ENCODE measurements around the gene AICDA.
"Not testable (repeated sequence)": the region's sequence is repeated elsewhere in the genome, so short reads cannot be mapped to it uniquely, and the experiment has no call there.

The AICDA gene

DNA sequence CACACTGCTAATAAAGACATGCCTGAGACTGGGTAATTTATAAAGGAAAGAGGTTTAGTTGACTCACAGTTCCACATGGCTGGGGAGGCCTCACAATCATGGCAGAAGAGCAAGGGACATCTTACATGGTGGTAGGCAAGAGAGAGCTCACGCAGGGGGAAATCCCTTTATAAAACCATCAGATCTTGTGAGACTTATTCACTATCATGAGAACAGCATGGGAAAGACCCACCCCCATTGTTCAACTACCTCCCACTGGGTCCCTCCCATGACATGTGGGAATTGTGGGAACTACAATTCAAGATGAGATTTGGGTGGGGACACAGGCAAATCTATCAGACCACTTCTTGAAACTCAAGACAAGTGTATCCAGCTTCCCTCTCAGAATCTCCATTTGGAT lies 1.2 kb upstream of the AICDA start:
- not testable (repeated sequence) for DNase-seq (ENCODE audit: low read depth, low spot score)

DNA sequence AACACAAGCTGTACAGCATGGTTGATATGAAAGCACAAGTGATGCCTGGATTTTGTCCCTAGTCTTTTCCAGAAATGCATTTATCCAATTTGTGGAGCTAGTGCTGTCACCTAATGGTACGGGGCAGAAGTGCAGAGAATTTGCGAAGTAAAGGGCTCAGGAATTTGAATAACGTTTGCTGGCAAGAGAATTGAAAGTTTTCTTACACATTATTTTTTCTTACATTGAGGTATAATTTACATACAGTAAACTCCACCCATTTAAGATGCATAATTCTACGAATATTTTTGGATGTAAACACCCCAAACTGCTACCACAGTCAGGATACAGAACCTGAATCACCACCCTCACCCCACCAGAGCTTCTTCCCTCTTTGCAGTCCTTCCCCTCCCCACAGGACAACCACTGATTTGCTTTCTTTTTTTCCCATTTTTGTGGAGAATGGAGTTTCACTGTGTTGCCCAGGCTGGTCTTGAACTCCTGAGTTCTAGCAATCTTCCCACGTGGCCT lies 3.5 kb downstream of the AICDA start:
- DNase-seq (ENCODE audit: low read depth, low spot score), result no peak

GRCh38 chr12:8606890-8607289 lies 5.8 kb downstream of the AICDA start:
- no peak for DNase-seq (ENCODE audit: low read depth, low spot score)

DNA sequence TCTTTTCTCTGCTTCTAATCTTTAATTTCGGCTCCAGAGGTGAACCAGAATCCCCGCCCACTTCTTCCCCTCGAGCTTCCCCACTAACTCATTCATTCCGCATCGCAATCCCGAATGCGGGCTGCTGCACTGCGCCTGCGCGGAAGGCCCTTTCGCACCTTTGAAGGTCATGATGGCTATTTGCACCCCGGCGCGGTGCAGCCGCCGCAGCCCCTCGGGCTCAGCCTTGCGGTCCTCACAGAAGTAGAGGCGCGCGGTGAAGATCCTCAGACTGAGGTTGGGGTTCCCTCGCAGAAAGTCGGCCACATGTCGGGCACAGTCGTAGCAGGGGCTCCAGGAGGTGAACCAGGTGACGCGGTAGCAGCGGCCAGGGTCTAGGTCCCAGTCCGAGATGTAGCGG lies 7.6 kb downstream of the AICDA start:
- DNase-seq (ENCODE audit: low read depth, low spot score), result no peak

DNA sequence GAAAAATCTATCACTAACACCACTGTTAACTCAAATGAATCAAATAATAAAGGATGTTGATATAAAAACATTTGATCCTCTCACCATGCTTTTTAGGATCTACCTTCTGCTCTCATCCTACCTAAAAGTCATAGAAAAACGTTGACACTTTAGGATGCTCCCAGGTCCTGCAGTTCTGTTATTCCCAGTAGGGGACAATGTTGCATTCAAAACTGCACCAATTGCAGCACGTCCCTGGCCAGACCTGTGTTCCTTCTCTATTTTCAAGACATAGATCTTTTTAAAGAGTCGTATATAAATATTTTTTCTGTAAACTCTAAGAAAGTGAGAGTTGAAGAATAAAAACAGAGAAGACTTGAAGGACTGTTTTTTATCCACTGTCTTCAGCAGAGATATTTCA lies 8.8 kb downstream of the AICDA start:
- DNase-seq (ENCODE audit: low read depth, low spot score), result no peak

DNA sequence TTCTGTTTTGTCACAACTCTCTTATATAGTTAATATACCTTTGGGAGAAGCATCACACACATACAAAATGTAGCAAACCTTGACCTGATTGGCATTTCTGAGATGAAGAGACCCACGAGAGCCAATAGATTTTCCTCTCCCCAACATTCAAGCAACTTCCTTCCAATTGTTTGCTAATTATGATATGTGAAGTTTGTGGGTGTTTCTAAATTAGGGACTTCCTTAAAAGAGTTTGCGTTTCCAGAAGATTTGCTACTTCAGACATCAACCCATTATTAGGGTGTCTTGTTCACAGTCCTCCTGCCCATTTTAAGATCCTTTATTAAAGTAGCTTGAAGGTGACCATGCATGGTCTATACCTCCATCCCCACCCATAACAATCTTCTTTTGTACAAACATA lies 9.4 kb downstream of the AICDA start:
- no peak for DNase-seq (ENCODE audit: low read depth, low spot score)

DNA sequence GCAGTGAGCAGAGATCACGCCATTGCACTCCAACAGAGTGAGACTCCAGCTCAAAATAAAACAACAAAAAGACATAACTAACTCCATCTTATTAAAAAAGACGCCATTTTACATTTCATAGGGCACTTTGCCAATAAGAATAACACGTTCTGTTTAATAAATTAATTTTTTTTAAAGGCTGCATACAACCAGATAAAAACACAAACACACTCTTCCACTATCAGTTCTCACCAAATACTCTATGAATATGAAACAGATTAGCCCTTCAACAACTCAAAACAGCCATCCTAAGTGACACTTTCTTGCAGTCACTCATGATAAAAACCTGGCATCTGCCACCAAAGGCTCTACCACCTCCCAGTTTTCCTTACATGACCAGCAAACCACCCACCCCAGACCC lies 16.1 kb downstream of the AICDA start:
- no peak for DNase-seq (ENCODE audit: low read depth, low spot score)

DNA sequence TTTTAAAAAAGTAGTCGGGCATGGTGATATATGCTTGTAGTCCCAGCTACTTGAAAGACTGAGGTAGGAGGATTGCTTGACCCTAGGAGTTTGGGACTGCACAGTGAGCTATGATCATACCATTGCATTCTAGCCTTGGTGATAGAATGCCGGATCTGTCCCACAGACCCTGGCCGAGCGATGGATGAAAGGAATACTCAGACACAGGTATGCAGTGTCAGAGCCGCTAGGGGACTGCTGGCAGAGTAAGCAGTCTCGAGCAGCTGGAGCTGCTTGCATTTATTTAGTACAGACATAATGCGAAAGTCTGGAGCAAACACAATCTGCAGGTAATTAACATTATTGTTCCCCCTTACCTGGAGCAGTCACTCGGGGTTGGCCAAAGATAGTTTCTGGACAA lies 18.6 kb downstream of the AICDA start:
- DNase-seq (ENCODE audit: low read depth, low spot score), result no peak

DNA sequence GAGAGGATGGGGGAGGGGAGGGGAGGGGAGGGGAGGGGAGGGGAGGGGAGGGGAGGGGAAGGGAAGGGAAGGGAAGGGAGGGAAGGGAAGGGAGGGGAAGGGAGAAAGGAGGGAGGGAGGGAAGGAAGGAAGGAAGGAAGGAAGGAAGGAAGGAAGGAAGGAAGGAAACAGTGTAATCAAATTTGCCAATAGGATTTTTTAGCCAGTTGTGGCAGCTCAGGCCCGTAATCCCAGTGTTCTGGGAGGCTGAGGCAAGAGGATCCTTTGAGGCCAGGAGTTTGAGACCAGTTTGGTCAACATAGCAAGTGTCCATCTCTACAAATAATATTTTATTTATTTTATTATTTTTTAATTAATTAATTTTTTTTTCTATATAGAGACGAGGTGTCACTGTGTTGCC lies 19.4 kb downstream of the AICDA start:
- DNase-seq (ENCODE audit: low read depth, low spot score), result no peak

- no peak for DNase-seq (ENCODE audit: low read depth, low spot score)
Measured at GRCh38 chr12:8590842-8591545, 21.7 kb downstream of the AICDA start.

DNA sequence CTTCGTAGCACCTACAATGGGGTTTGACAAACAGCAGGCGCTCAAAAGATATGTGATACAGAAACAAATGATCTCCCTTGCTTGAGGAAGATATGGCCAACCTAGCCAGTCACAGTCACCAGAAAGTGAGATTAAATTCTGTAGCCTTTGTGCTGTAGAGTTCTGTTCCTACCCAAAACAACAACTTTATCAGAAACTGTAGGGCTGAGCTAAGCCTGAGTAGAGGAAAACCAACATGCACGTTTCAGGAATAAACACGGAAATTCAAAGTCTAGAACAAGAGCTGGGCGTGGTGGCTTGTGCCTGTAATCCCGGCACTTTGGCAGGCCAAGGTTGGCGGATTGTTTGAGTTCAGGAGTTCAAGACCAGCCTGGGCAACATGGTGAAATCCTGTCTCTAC lies 23.0 kb downstream of the AICDA start:
- no peak for DNase-seq (ENCODE audit: low read depth, low spot score)

GRCh38 chr12:8584478-8584877 lies 28.2 kb downstream of the AICDA start:
- DNase-seq (ENCODE audit: low read depth, low spot score), result not testable (repeated sequence)

DNA sequence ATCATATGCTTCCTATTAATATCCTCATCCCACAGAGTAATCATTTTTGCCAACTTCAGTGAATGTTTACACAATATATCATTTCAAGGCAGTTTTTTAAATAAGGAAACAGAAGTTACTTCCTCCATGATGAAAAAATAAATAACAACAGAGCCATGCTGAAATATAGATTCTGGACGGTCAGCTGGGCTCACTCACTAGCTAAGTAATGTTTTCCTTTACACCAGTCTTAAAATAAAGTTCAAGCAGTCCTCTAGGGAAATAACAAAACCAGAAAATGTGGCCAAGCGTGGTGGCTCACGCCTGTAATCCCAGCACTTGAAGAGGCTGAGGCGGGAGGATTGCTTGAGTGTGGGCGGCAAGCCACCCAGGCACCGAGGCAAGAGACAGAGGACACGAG lies 28.7 kb downstream of the AICDA start:
- no peak for DNase-seq (ENCODE audit: low read depth, low spot score)

DNA sequence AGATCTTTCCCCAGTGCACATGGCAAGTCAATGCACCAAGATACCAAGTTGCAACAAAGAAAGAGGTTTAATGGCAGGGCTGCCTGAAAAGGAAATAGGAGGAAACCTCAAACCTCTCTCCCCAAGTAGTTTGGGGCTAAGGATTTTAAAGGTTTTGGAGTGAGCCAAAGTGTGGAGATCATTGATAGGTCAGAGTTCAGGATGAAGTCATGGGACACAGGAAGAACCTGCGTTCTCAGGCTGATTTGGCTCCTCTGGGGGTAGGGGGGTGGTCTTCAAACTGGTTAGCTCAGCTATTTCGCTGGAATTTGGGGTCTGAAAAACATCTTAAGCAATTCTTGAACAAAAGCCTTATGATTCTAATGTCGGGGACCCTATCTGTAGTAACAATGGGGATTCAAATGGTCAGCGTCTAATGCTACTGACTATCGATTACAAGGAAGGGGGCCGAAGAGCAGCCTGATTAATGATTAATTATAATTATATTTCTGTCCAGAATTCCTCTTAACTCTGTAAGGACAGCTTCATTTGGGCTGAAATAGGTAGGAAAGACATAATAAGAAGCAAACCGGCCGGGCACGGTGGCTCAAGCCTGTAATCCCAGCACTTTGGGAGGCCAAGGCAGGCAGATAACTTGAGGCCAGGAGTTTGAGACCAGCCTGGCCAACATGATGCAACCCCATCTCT lies 31.4 kb downstream of the AICDA start:
- no peak for DNase-seq (ENCODE audit: low read depth, low spot score)

DNA sequence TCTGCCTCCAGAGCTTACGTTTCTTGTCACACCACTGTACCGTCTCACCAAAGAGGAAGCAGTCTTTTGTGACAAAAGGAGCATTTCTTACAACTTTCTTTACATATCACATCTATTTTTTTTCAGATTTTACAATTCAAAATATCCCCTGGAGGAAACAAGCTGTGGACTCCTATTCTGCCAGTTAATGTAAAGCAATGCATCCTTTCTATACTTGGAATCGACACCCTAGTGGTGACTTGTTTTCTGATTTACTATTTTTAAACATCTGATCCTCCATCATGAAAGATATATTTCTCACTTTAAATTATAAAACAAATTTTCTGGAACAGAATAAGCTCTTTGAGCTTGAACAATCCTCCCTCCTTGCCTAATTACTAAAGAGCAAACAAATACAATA lies 34.8 kb downstream of the AICDA start:
- DNase-seq (ENCODE audit: low read depth, low spot score), result no peak

DNA sequence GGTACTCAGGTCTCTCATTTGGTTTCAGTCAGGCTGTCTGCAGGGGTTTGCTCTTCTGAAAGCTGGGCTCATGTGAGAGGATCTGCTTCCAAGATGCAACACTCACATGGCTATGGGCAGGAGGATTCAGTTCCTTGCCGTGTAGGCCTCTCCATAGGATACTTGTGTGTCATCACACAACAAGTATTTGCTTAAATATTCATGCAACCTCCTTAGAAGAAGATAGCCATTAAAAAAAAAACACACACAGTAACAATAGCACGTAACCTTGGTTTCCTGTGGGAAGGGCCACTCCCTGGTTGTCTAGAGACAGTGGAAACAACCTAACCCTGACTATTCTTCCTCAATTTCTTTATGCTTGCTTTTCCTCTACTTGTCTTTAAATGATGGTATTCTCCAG lies 40.2 kb downstream of the AICDA start:
- DNase-seq (ENCODE audit: low read depth, low spot score), result no peak

DNA sequence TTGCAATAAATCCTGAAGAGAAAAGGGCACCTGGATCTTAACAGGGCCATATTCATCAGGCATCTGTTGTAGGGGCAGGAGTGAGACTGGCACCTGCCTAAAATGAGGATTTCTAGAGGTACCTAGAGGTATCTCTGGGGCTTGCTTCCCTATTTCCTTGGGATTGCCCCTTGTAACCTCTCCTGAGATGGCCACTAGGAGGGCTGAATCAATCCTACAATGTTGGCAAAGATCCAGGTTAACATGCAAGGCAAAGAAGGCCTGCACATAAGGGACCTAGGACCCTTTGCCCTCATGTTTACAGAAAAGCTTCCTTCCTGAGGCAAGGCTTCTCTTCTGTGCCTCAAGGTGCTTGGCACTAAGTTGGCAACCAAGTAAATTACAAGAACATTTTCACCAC lies 46.1 kb downstream of the AICDA start:
- no peak for DNase-seq (ENCODE audit: low read depth, low spot score)

DNA sequence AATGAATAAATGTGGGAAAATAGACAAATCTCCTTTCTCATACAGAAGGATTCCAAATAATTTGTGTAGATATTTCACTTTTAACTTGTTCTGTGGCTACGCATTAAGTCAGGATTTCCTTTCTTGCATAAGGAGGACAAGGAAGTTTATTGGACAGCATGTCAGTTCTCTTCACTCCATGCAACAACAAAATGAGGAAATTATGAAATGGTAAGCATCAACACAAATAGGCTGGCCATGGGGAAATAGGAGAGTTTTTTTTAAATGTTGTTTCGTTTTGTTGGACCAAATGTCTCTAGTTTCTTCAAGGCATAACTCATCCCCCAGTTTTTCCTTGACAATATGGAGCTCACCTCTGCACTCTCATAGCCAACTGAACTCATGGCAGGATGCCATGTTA lies 46.6 kb downstream of the AICDA start:
- DNase-seq (ENCODE audit: low read depth, low spot score), result not testable (repeated sequence)

DNA sequence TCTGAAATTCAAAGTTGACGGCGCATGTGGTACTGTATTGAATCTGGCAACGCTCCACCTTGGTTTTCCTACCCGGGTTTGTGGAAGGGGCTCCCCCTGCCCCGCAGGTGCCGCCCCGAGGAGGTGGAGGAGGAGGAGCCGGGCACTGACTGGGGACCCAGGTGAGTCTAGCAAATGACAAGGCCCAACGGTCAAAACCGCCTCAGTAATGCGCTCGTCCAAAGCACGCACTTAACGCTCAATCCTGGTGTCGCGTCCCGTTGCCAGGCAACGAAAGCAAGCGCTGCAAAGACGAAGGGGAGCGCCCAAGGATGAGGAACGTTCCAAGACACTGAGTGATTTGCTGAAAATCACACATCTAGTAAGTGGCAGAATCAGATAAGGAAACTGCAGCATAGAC lies 48.0 kb downstream of the AICDA start:
- no peak for DNase-seq (ENCODE audit: low read depth, low spot score)

GRCh38 chr12:8563356-8563755 lies 49.3 kb downstream of the AICDA start:
- DNase-seq (ENCODE audit: low read depth, low spot score), result no peak

DNA sequence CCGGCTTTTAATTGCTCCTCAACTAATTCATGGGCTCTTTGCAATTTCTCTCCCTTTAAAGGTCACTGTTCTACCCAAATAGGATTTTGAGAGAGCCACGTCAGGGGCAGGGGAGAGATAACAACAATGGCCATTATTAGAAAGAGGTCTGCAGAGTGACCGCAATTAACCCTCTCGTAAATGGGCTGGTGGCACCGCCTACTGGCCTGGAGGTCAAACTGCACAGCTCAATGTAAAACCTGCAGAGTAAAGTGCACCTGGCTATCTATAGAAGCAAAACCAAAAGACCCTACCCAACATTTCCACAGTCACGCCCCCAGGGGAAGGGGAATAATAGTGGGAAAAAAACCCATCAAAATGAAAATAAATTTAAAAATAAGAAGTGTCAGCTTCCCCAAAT lies 50.3 kb downstream of the AICDA start:
- no peak for DNase-seq (ENCODE audit: low read depth, low spot score)

- no peak for DNase-seq (ENCODE audit: low read depth, low spot score)
Measured at GRCh38 chr12:8561011-8561410, 51.6 kb downstream of the AICDA start.

DNA sequence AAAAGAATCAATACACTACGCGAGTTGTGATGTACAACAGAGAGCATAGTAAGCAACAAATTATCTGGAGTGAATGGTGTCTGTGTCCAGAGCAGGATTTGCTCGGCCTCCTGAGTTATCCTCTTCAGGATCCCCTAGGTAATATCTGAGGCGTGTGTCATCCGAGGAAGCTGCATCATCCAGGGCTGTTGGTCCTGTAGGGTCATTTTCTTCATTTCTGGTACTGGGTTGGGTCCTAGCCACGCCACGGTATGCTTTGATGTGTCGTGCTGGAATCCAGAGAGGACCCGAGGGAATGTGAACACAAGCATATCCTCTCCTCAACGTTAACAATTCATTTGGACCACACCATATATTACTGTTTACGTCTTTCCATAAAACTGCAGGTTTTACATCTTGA lies 53.0 kb downstream of the AICDA start:
- DNase-seq (ENCODE audit: low read depth, low spot score), result no peak
